HG02623 (cell line): ENCODE measurements around the gene ATP11C.

Source experiments
- ATAC-seq: cut with Tn5 transposase; IDR thresholded peaks from one replicate; pipeline ENCODE4 v1.9.1; 2021; ENCODE audit warnings: moderate library complexity; ENCODE audit not compliant: unreplicated experiment

ATP11C gene

DNA sequence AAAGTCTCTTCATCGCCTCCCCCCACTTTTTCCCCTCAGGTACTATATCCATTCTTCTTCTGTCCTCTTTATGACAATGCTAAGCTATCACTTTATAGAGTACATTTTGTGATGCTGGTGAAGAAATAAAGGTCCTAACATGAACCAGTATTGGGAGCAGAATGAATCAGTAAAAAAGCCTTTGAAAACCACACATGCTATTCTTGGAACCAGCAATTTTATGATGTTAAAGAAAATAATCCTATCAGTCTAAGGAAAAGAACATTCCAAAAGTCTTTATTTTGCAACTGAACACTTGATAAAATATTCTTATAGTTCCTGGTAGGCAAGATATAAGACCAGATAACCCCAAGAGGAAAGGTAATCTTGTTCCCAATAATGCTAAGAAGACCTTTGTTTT is 117.1 kb downstream of the ATP11C start:
- ATAC-seq, result no peak

DNA sequence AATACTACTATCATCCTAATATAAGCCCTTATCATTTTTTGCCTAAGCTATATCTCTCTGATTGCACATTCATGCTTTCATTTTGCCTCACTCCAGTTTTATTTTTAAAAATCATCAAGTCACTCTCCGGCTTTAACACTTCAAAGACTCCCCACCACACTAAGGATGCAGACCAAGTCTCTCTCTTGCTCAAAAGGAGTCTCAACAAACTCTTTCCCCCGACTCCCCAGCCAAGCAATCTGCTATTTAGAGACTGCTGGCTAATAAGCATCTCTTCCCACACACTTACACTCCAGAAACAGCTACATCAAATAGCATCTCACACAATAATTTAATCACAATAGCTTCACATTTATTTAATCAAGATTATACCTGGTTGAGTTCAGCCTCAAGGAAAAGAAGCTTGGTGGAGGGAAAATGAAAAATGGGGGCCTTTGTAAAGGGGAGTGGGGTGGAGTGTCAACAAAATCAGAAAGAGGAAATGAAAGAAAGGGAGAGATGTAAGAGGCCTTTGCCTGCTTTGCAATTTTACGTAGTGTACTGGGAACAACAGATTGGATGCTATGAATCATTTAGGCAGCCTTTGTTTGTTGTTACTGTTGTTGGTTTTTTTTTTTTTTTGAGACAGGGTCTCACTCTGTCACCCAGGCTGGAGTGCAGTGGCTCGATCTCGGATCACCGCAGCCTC is 120.8 kb downstream of the ATP11C start:
- no peak for ATAC-seq

DNA sequence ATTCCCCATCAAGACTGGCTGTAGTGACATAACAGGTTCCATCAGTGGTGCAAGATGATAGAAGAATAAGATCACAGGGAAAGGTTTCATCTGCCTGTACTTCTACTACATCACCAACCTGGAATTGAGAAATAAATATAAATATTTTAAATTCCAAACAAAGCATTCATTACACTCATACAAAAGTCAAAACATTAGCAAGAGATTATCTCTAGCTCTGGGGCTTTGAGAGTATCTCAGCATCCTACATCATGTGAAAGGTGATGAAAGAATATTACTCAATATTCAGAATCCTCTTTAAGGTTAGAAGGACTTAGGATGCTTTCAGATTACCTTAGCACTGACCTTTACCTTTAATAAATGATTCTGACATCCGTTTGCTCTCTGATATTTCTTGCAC is 128.4 kb downstream of the ATP11C start:
- no peak for ATAC-seq

DNA sequence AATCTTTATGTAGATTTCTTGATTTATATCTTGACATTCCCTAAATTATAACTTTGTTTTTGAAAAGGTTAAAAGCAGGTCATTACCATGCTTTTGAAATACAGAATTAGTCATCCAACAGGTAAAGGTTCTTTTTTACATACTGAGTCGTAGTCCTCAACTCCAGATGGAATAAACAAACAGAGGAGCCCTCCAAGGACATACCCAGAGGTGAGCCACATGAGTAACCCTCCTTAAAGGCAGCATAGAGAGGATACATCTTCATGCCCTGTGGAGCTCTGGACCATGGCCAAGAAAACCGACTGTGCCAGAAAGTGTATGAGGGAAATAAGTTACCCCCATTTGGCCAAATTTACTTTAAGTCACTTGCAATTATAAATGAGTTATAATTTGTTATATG is 129.6 kb downstream of the ATP11C start:
- ATAC-seq, result no peak

- no peak for ATAC-seq
These were observed 130.8 kb downstream of the ATP11C start for GRCh38 chrX:139802048-139802447.

DNA sequence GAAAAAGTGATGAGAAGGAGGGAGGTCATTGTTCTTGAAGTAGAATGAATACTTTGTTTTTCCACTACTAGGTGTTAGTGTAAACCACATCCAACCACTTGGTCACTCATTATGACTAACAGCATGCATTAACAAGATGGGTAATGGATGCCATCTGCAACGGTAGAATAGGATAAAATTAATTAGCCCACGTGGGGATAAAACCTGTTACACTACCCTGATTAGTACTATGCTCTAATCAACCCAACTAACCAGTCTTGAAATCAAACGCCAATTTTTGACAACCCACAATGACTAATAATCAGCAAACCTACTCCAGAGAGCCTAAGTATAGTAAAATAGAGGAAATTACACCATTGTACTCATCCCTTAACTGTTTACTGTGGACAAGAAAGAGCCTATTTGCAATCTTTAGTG is 131.4 kb downstream of the ATP11C start:
- peak; percentile 58 for ATAC-seq

DNA sequence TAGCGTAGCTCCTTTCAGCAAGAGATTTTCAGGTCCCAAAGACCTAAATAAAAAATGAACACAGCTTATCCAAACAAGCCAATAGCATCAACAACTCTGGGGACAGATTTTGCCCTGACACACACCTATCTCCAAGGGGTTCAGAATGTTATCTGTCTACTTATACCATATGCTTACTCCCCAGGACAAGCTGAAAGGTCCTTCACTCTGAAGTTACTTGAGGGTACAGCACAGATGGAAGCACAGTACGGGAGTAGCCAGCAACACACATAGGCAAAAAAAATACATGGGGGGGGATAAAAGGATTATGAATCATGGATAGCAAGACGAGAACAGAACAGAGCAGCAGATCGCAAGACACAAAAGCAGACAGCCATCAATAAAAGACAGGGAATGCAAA is 134.2 kb downstream of the ATP11C start:
- no peak for ATAC-seq

DNA sequence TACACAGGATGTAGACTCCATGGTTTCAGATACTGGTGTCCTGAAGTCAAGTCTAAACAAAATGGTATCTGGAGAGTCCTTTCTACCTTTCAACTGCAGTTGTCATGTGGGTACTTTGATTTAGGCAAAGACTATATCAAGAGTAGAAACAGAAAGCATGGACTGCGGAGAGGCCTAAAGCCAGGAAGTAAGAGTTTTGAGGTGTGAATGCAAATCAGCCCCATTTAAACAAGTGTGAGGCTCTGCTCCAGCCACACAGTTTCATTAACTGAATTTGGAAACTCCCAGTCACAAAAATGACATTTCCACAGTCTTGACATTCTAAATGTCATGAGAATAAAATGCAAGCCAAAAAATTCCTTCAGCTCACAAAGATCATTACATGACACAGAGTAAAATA is 137.7 kb downstream of the ATP11C start:
- ATAC-seq, result peak; percentile 100

DNA sequence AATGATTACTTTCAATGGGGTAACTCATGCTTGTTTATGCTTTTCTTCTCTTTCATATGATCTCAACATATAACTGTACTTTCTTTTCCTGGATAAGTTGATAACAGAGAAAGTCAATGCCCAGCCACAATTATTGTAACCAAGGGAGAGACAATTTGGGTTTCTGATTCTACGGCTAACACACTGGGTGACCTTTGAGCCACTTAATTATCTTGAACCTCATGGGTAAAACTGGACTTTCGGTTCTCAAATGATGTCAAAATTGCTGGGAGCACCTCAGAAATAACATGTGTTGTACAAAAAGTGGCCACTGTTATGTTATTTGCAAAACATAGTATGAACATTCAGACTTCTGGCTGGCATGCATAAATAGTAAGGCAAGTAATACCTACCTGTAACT is 145.3 kb downstream of the ATP11C start:
- ATAC-seq, result no peak

GRCh38 chrX:139784807-139785206 is 148.0 kb downstream of the ATP11C start:
- peak; percentile 95 for ATAC-seq

- ATAC-seq, result no peak
These were observed 148.9 kb downstream of the ATP11C start for GRCh38 chrX:139783959-139784358.

DNA sequence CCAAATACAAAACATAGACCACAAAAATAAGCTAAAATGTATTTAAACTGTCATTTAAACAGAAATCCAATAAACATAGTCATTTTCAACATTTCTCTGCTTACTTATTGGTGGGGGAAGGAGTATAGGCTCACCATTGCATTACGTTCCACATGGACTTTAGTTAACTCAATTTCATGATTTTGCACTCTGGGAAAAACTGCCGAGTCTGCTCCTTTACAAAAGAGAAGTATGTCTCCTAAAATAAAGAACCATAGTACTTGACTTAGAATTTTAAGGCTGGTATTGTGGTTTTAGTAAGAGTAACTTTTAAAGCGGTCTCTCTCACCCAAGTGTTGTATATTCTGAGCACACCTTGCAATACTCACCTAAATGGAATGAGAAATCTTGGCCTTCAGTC is 149.8 kb downstream of the ATP11C start:
- no peak for ATAC-seq

GRCh38 chrX:139776599-139776998 is 156.3 kb downstream of the ATP11C start:
- no peak for ATAC-seq

GRCh38 chrX:139770366-139770765 is 162.5 kb downstream of the ATP11C start:
- no peak for ATAC-seq

DNA sequence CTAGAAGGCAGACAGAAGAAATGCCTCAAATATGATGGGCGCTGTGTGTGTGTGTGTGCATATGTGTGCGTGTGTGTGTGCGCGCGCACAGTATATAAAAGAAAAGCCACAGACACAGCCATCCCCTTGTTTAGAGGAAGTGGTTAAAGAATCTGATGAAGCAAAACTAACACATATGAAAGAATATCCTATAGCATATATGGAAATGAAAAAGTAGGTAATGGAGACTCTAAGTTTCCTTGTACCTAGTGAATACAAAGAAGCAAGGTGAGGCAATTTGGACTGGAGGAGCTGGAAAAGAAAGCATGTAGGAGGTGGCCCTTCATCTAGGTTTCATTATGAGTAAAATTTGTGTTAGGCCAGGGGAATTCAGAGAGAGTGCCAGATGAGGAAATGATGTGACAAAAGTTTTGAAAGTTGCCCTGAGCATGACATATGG is 166.3 kb downstream of the ATP11C start:
- peak; percentile 59 for ATAC-seq

DNA sequence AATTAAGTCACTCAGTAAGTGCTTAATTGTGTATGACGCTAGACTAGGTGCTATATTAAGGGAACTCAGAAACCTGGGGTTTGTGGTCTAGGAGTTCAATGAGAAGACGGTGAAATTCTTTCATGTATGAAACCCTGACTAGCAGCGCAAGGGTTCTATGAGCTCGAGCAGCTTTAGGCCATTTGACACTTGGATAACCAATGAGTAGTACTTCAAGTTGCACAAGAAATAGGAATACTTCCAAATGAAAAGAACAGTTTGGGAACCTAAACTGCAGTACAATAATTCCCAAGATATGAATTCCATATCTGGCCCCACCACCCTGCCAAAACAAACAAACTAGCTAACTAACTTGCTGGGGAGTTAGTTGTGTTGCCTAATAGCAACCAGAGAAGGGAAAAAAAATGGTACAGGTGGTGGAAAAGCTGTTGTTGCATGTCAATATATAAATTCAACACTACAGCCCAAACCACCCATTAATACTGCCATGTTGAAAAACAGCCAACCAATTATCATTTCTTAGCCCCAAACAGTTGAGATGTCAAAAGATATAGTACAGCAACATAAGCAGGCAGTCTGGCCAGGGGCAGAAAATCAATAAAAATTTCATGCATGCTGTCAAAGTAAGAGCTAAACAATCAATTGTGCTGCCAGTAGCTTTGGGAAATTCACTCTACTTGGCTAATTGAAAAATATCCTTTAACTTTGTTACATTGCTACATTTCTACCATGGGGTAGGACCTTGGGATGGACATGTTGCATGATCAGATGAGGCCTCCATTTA is 170.3 kb downstream of the ATP11C start:
- no peak for ATAC-seq

GRCh38 chrX:139759637-139760036 is 173.2 kb downstream of the ATP11C start:
- no peak for ATAC-seq

DNA sequence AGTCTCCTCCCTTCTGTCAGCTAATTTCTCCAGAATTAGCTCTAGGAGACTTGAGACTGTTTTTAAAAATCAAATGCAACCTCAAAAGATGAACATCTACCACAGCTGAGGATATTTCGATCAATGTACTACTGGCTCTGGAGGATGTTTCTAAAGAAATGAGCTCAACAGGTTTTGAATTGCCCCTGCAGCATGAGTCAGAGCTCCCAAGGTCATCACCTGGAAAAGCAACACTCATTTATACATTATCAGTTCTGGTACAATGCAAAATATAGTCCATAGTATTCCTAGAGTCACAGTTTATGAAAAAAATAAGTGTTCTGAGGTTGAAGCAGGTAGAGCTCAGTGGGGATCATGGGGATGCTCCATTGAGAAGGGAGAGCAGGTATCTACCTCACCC is 174.0 kb downstream of the ATP11C start:
- ATAC-seq, result no peak

DNA sequence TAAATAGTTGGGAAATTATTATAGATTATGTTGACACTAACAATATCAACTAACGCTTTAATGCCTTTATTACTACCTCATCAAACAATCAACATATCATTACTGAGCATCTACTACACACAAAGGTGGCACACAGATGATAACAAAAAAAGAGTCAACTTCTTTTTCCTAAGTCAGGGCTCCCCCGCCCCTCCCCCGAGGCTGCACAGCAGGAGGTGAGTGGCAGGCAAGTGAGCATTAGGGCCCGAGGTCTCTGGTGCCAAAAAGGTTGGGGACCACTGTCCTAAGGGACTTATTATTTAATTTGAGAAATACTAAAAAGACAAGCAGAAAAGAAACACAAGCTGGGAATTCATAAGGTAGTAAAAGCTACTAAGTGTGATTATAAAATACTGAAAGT is 174.6 kb downstream of the ATP11C start:
- ATAC-seq, result no peak

GRCh38 chrX:139751053-139751452 is 181.8 kb downstream of the ATP11C start:
- no peak for ATAC-seq

GRCh38 chrX:139750390-139750789 is 182.5 kb downstream of the ATP11C start:
- ATAC-seq, result no peak

- no peak for ATAC-seq
These were observed 193.7 kb downstream of the ATP11C start for GRCh38 chrX:139739138-139739537.
